Esophagus squamous epithelium (tissue), 5 donors: Measurements from ENCODE around the gene KIAA2012. TPM values are rescaled to one million over a fixed set of nuclear protein-coding genes. Genes with fewer than 3 reads are reported as not detected.

Experiments used
- DNase-seq: peaks from one replicate; lab custom pipeline; 2025; lab: John Stamatoyannopoulos, UW
- H3K27ac ChIP-seq, 4 donors: fragments of 200-600 bp; sonication (generic); one replicate each; pipeline ENCODE4 v1.5.1; 2016 to 2019; ENCODE audit warnings: mild to moderate bottlenecking in 1 of 4
- H3K27me3 ChIP-seq, 4 donors: fragments of 200-600 bp; sonication (generic); 1 replicate in 3 of 4; 2 replicates in 1 of 4; pipeline versions ENCODE4 v1.5.1 to v1.6.0; 2017 to 2021; ENCODE audit warnings: antibody characterized with exemption in 1 of 4
- H3K36me3 ChIP-seq, 3 donors: fragments of 200-600 bp; sonication (generic); one replicate each; pipeline ENCODE4 v1.5.1; 2016 to 2019
- H3K4me1 ChIP-seq, 3 donors: fragments of 200-600 bp; sonication (generic); one replicate each; pipeline ENCODE4 v1.5.1; 2017 to 2019
- H3K4me3 ChIP-seq, 4 donors: fragments of 200-600 bp; sonication (generic); 1 replicate in 3 of 4; 2 replicates in 1 of 4; pipeline ENCODE4 v1.5.1; 2016 to 2019; ENCODE audit warnings: mild to moderate bottlenecking in 2 of 4, moderate library complexity in 1 of 4
- H3K9me3 ChIP-seq, 3 donors: fragments of 200-600 bp; sonication (generic); one replicate each; pipeline ENCODE4 v1.5.1; 2016 to 2019
- CTCF ChIP-seq, 6 experiments: fragments of 450-650 bp in 4 of 6; fragments of 200-600 bp in 2 of 6; sonication (generic) in 2 of 6; IDR thresholded peaks; one replicate each; pipeline ENCODE4 v1.5.1; 2016 to 2019; ENCODE audit warnings: antibody characterized with exemption in 6 of 6, mild to moderate bottlenecking in 4 of 6, moderate library complexity in 4 of 6
- POLR2A ChIP-seq, 4 donors: fragments of 450-650 bp; IDR thresholded peaks; one replicate each; pipeline ENCODE4 v1.6.1; 2017; ENCODE audit warnings: antibody characterized with exemption in 4 of 4, mild to moderate bottlenecking in 4 of 4, moderate library complexity in 3 of 4
- WGBS, 2 donors: methylation state at CpG; one replicate each; pipeline ENCODE4 v1.1.5; 2018; 5-methylcytosine and 5-hydroxymethylcytosine counted together
- intact Hi-C: fragments of 100-400 bp; cut with DNase I; formaldehyde crosslinking; loops from one replicate; pipeline ENCODE4 v1.15.0; 2022
- total RNA-seq, 4 donors: library from RNA; depleted of rRNA; stranded (reverse); fragments of >200 nt; gene quantifications; one replicate each; pipeline ENCODE4 v1.1.0, GENCODE V29; 2016
- donor health status: DM: yes; HTN: yes; CAD: no.

Gene KIAA2012
- total RNA-seq, 4 donors from 2014 or later: not detected

GRCh38 chr2:202049840-202050239 lies 23.2 kb upstream of the KIAA2012 start:
- H3K27ac ChIP-seq: no peak overlapping the region
- TF ChIP-seq POLR2A (IDR thresholded peaks at IDR 0.05): no peak
- TF ChIP-seq CTCF (IDR thresholded peaks at IDR 0.05): no peak
- no peak overlapping the region for H3K4me3 ChIP-seq
- 91 to 95% methylated on average over 1 of the region's 1 CpG for WGBS, 2 donors
- H3K27me3 ChIP-seq: peaks cover 0 to 14% (median 0%) of the 10 kb centered on the region in 4 donors
- no peaks in the 10 kb centered on the region for H3K36me3 ChIP-seq
- intact Hi-C loops: no loop called here
- no peak for DNase-seq
- H3K9me3 ChIP-seq: no peaks in the 10 kb centered on the region
- H3K4me1 ChIP-seq: no peaks in the 10 kb centered on the region

DNA sequence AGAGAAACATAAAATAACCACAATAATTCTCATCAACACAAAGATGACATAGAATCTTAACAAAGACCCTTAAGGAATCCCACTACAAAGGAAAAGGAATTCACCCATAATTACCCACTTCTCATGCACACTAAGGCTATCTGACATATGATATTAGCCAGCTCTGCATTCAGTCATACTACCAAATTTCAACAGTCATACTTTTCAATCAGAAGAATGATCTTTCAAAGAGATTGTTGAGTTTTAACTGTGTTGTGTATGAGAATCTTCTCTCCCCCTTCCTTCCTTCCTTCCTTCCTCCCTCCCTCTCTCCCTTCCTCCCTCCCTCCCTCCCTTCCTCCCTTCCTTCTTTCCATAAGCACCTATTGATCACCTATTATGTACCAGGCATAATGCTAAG lies 22.4 kb upstream of the KIAA2012 start:
- H3K4me3 ChIP-seq: no peak overlapping the region
- intact Hi-C loops: no loop called here
- H3K9me3 ChIP-seq: no peaks in the 10 kb centered on the region
- no peaks in the 10 kb centered on the region for H3K36me3 ChIP-seq
- TF ChIP-seq CTCF (IDR thresholded peaks at IDR 0.05) (no peak), POLR2A (IDR thresholded peaks at IDR 0.05) (no peak)
- peaks cover 0 to 14% (median 0%) of the 10 kb centered on the region in 4 donors for H3K27me3 ChIP-seq
- no peak overlapping the region for H3K27ac ChIP-seq
- no peaks in the 10 kb centered on the region for H3K4me1 ChIP-seq
- DNase-seq: no peak

DNA sequence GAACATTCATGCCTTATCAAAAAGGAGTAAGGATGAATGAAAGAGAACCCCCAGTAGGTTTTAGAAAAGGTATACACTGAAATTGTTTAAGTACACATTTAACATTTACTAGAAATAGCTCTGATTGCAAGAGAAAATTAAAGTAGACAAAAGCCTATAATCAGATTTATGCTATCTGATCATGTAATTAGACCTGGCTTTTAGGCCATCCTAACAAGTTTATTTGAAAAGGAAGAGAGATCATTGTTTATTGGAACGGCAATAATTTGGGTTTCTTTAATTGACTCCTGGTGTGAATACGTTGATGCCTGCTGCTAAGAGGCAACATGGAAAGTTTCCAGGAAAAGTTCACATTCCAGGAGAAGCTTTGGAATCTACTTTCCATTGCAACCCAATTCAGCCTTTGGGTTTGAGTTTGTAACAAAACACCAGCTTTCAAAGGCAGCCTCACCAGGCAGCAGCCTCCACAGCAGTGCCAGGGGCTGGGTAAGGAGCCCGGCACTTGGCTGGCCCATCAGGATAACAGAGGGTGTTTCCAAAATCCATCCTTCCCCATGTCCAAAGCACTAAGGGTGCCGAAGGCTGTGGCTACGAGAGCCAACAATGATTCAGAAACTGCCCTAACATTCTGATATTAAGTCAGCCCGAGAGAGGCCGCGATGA lies 21.4 kb upstream of the KIAA2012 start:
- no peaks in the 10 kb centered on the region for H3K4me1 ChIP-seq
- intact Hi-C loops: no loop called here
- H3K27me3 ChIP-seq: peaks cover 0 to 20% (median 0%) of the 10 kb centered on the region in 4 donors
- no peak for TF ChIP-seq POLR2A (IDR thresholded peaks at IDR 0.05)
- TF ChIP-seq CTCF (IDR thresholded peaks at IDR 0.05): no peak
- 49 to 57% methylated on average over 7 to 8 of the region's 8 CpGs for WGBS, 2 donors
- DNase-seq: no peak
- H3K9me3 ChIP-seq: no peaks in the 10 kb centered on the region
- no peaks in the 10 kb centered on the region for H3K36me3 ChIP-seq
- H3K4me3 ChIP-seq: no peak overlapping the region
- peak overlapping the region in 2 of 4 donors; percentile 52 to 59 for H3K27ac ChIP-seq

DNA sequence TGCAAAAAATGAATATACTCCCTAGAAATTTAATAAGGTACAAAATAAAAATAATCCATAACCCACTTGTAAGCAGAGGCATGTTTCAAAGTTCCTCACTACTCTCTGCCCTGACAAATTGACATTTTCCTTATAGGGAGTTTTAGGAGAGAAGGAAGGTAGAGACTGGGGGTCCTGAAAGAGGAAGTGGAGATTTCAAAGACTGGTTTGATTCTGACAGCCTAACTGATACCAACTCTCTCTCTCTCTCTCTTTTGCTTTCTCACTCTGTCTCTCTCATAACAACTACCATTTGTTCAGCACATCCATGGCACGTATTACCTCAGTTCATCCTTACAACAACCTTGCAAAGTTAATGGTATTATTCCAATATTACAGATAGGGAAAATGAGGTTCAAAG lies 20.8 kb upstream of the KIAA2012 start:
- 75 to 84% methylated on average over 1 of the region's 1 CpG for WGBS, 2 donors
- Histone ChIP-seq H3K4me1 (no peaks in the 10 kb centered on the region), H3K9me3 (no peaks in the 10 kb centered on the region), H3K36me3 (no peaks in the 10 kb centered on the region), H3K4me3 (no peak overlapping the region), H3K27ac (peak overlapping the region in 1 of 4 donors; percentile 59), H3K27me3 (peaks cover 0 to 20% (median 0%) of the 10 kb centered on the region in 4 donors)
- DNase-seq: no peak
- TF ChIP-seq POLR2A (IDR thresholded peaks at IDR 0.05): no peak
- TF ChIP-seq CTCF (IDR thresholded peaks at IDR 0.05): no peak
- intact Hi-C loops: no loop called here

- WGBS, 2 donors: 61 to 66% methylated on average over 3 of the region's 3 CpGs
Measured at GRCh38 chr2:202054679-202055078, 18.4 kb upstream of the KIAA2012 start.

More at GRCh38 chr2:202054679-202055078, 18.4 kb upstream of the KIAA2012 start:
- no peak for DNase-seq
- intact Hi-C loops: no loop called here
- H3K27ac ChIP-seq: no peak overlapping the region
- no peaks in the 10 kb centered on the region for H3K9me3 ChIP-seq
- H3K4me3 ChIP-seq: no peak overlapping the region
- peaks cover 0 to 16% (median 0%) of the 10 kb centered on the region in 4 donors for H3K27me3 ChIP-seq
- H3K4me1 ChIP-seq: no peaks in the 10 kb centered on the region
- no peak for TF ChIP-seq POLR2A (IDR thresholded peaks at IDR 0.05)
- no peak for TF ChIP-seq CTCF (IDR thresholded peaks at IDR 0.05)
- no peaks in the 10 kb centered on the region for H3K36me3 ChIP-seq
